ENCODE measurements around the gene NKIRAS1.

NKIRAS1 gene

GRCh38 chr3:23904545-23904944 lies 12.2 kb downstream of the NKIRAS1 start:
- no peak for DNase-seq (ENCODE audit: extremely low read depth, low read depth)
- TF ChIP-seq, protein P1, sequence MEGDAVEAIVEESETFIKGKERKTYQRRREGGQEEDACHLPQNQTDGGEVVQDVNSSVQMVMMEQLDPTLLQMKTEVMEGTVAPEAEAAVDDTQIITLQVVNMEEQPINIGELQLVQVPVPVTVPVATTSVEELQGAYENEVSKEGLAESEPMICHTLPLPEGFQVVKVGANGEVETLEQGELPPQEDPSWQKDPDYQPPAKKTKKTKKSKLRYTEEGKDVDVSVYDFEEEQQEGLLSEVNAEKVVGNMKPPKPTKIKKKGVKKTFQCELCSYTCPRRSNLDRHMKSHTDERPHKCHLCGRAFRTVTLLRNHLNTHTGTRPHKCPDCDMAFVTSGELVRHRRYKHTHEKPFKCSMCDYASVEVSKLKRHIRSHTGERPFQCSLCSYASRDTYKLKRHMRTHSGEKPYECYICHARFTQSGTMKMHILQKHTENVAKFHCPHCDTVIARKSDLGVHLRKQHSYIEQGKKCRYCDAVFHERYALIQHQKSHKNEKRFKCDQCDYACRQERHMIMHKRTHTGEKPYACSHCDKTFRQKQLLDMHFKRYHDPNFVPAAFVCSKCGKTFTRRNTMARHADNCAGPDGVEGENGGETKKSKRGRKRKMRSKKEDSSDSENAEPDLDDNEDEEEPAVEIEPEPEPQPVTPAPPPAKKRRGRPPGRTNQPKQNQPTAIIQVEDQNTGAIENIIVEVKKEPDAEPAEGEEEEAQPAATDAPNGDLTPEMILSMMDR (IDR thresholded peaks at IDR 0.05; ENCODE audit: low read depth, low read length, missing control alignments), result no peak
- H3K4me3 ChIP-seq (replicated peaks; ENCODE audit: low read depth, low read length), result no peak overlapping the region

GRCh38 chr3:23900744-23901143 lies 16.0 kb downstream of the NKIRAS1 start:
- no peak for DNase-seq (ENCODE audit: extremely low read depth, low read depth)
- no peak overlapping the region for H3K4me3 ChIP-seq (replicated peaks; ENCODE audit: low read depth, low read length)
- TF ChIP-seq, protein P1 (IDR thresholded peaks at IDR 0.05; ENCODE audit: low read depth, low read length, missing control alignments), result no peak

DNA sequence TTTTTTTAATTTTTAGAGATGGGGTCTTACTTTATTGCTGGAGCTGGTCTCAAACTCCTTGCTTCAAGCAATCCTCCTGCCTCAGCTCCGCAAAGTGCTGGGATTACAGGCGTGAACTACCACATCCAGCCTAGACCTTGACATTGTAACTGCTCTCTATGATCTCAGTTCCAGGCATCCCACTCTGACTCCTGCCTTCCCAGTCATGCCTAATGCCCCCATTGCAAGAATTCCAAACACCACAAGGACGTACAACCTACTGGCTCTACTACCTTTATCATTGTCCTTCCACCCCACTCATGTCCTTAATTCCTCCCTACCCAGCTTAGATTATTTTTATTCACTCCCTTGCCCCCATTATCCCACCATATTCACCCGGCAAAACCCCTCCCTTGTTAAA lies 21.6 kb downstream of the NKIRAS1 start:
- TF ChIP-seq, protein P1 (IDR thresholded peaks at IDR 0.05; ENCODE audit: low read depth, low read length, missing control alignments), result no peak
- no peak for DNase-seq (ENCODE audit: extremely low read depth, low read depth)

GRCh38 chr3:23894254-23895061 lies 22.3 kb downstream of the NKIRAS1 start:
- DNase-seq (ENCODE audit: extremely low read depth, low read depth), result no peak
- TF ChIP-seq, protein P1 (IDR thresholded peaks at IDR 0.05; ENCODE audit: low read depth, low read length, missing control alignments), result no peak
- no peak overlapping the region for H3K4me3 ChIP-seq (replicated peaks; ENCODE audit: low read depth, low read length)

More for the DNA sequence above, 21.6 kb downstream of the NKIRAS1 start:
- H3K4me3 ChIP-seq (replicated peaks; ENCODE audit: low read depth, low read length), result no peak overlapping the region

DNA sequence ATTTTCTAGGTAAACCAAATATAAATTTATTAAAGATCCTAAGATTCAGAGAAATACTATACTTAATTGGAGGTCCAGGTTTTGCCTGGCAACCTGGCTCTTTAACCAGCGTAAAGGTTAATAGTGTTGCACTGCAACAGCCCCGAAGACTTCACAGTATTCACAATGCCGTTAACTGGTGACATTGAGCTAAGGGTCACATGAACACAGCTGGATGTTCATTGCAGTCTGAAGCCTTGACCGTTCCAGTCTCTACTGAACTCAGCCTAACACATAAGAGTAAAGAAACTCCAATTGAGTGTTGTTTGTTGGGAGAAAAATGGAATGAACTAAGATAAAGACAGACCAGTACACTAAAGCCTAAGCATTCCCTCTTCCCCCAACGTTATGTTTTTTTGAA lies 26.8 kb downstream of the NKIRAS1 start:
- TF ChIP-seq, protein P1 (IDR thresholded peaks at IDR 0.05; ENCODE audit: low read depth, low read length, missing control alignments), result no peak
- no peak overlapping the region for H3K4me3 ChIP-seq (replicated peaks; ENCODE audit: low read depth, low read length)
- DNase-seq (ENCODE audit: extremely low read depth, low read depth), result no peak

DNA sequence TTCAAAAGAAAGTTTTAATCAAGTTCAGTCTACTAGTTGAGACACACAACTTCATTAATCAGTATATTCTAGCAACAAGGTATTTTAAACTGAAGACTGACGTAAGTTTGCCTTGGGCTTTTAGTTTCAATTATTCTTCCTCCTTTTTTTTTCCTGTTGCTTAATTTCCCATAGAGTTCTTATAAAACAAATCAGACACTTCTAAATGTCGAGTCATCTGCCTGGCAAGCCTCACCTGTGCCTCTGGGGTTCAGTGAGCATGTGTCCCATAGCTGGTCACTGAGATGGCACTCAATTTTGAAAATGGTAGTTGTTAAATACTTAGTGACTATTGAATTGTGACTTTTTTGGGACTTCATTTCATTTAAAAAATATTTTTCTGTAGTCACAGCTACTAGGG lies 27.4 kb downstream of the NKIRAS1 start:
- no peak overlapping the region for H3K4me3 ChIP-seq (replicated peaks; ENCODE audit: low read depth, low read length)
- no peak for DNase-seq (ENCODE audit: extremely low read depth, low read depth)
- TF ChIP-seq, protein P1 (IDR thresholded peaks at IDR 0.05; ENCODE audit: low read depth, low read length, missing control alignments), result no peak
